Measurements from ENCODE around the gene PDIK1L.

DNA sequence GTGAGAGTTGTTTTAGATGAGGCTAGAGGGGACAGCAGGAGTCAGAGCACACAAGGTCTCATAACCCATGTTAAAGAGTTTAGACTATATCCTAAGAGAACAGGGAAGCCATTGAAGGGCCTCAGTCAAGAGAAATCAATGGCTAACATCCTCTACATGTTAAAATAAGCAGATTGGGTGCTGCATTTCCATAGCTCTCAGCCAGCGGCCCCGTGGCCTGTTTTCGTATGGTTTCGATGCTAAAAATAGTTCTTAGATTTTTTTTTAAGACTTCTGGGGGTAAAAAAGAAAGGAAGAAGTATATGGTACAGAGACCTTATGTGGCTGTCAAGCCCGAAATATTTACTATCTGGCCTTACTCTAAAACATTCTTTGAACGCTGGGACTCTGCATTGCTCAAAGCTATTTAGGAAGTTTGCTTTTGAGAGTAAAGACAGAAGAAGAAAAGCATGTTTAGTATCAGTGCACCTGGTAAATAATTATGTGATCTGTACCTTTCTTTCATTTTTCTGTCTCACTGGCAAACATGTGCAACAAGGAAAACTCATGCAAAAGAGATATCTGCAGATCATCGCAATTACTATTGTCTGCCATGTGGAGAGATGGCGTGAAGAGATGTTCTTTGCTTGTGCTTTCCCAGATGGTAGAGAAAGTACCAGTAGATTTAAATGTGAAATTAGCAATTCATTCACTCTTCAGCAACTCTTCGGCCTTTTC is 8.4 kb downstream of the PDIK1L start:
- TF ChIP-seq, protein P1, sequence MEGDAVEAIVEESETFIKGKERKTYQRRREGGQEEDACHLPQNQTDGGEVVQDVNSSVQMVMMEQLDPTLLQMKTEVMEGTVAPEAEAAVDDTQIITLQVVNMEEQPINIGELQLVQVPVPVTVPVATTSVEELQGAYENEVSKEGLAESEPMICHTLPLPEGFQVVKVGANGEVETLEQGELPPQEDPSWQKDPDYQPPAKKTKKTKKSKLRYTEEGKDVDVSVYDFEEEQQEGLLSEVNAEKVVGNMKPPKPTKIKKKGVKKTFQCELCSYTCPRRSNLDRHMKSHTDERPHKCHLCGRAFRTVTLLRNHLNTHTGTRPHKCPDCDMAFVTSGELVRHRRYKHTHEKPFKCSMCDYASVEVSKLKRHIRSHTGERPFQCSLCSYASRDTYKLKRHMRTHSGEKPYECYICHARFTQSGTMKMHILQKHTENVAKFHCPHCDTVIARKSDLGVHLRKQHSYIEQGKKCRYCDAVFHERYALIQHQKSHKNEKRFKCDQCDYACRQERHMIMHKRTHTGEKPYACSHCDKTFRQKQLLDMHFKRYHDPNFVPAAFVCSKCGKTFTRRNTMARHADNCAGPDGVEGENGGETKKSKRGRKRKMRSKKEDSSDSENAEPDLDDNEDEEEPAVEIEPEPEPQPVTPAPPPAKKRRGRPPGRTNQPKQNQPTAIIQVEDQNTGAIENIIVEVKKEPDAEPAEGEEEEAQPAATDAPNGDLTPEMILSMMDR (IDR thresholded peaks at IDR 0.05; ENCODE audit: low read depth, low read length): no peak
- no peak for TF ChIP-seq POLR2A (IDR thresholded peaks at IDR 0.05; ENCODE audit: extremely low read depth, insufficient read length)
- TF ChIP-seq, protein P2, sequence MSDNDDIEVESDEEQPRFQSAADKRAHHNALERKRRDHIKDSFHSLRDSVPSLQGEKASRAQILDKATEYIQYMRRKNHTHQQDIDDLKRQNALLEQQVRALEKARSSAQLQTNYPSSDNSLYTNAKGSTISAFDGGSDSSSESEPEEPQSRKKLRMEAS (IDR thresholded peaks at IDR 0.05; ENCODE audit: low read depth, low read length): no peak

Measured in NB4 (cell line).